Skeletal muscle tissue (tissue), 4 donors: ENCODE results near the gene EPGN. TPM values are rescaled to one million over a fixed set of nuclear protein-coding genes. Genes with fewer than 3 reads are reported as not detected.

Source experiments
- H3K27ac ChIP-seq: one replicate; pipeline ENCODE4 v1.7.0; 2013; ENCODE audit warnings: mild to moderate bottlenecking, low read depth, low read length, inconsistent platforms
- H3K27me3 ChIP-seq, 3 donors: one replicate each; pipeline ENCODE4 v1.7.0; 2013; ENCODE audit warnings: low read length in 3 of 3; ENCODE audit not compliant: control insufficient read depth in 3 of 3, insufficient read depth in 3 of 3
- H3K36me3 ChIP-seq, 3 donors: one replicate each; pipeline ENCODE4 v1.7.0; 2013; ENCODE audit warnings: low read length in 3 of 3; ENCODE audit not compliant: control insufficient read depth in 3 of 3, insufficient read depth in 3 of 3
- H3K4me1 ChIP-seq, 3 donors: one replicate each; pipeline ENCODE4 v1.7.0; 2013; ENCODE audit warnings: low read length in 3 of 3, mild to moderate bottlenecking in 3 of 3; ENCODE audit not compliant: control insufficient read depth in 3 of 3, insufficient read depth in 3 of 3
- H3K4me3 ChIP-seq, 3 donors: one replicate each; pipeline ENCODE4 v1.7.0; 2013; ENCODE audit warnings: low read length in 3 of 3
- H3K9ac ChIP-seq, 3 donors: one replicate each; pipeline ENCODE4 v1.7.0; 2013; ENCODE audit warnings: low read length in 3 of 3, mild to moderate bottlenecking in 3 of 3, moderate library complexity in 2 of 3, low read depth in 1 of 3
- H3K9me3 ChIP-seq, 3 donors: one replicate each; pipeline ENCODE4 v1.7.0; 2013; ENCODE audit warnings: low read length in 3 of 3; ENCODE audit not compliant: control insufficient read depth in 3 of 3
- total RNA-seq: library from RNA; depleted of rRNA; stranded (reverse); fragments of >200 nt; gene quantifications from one replicate; pipeline ENCODE4 v1.2.3, GENCODE V29; 2014
- donor health status: Osteomylitis.

The EPGN gene
- total RNA-seq, 1 donor from 2014 or later: 0.52 TPM

DNA sequence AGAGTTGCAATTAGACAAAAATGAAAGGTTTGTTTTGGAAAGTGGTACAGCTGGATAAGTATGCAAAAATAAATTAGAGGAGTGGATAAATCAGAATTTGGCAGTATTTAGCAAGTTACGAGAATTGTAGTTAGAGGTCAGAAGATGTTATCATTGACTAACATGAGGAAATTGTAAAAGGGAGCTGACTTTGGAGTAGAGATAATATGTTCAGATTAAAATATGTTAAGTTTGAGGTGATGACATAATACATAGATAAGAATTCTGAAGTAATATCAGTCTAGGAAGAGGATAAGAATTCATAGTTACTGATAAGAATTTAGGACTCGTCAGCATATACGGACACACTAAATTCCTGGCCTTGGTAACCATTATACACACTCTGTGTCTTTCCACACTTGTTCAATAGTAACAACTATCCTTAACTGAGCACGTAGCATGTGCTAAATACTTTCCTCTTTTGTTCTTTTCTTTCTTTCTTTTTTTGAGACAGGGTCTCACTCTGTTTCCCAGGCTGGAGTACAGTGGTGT lies 4.1 kb upstream of the EPGN start:
- no peaks in the 10 kb centered on the region for H3K36me3 ChIP-seq
- H3K4me3 ChIP-seq: no peak overlapping the region
- H3K9ac ChIP-seq: no peak overlapping the region
- H3K27me3 ChIP-seq: no peaks in the 10 kb centered on the region
- H3K4me1 ChIP-seq: no peaks in the 10 kb centered on the region
- H3K27ac ChIP-seq: no peak overlapping the region
- H3K9me3 ChIP-seq: no peaks in the 10 kb centered on the region

- no peak overlapping the region for H3K9ac ChIP-seq
- no peaks in the 10 kb centered on the region for H3K4me1 ChIP-seq
- H3K9me3 ChIP-seq: no peaks in the 10 kb centered on the region
- no peaks in the 10 kb centered on the region for H3K27me3 ChIP-seq
- no peak overlapping the region for H3K27ac ChIP-seq
- no peaks in the 10 kb centered on the region for H3K36me3 ChIP-seq
- H3K4me3 ChIP-seq: no peak overlapping the region
Measured at GRCh38 chr4:74305000-74305399, 3.3 kb upstream of the EPGN start.

- Histone ChIP-seq H3K27me3 (no peaks in the 10 kb centered on the region), H3K36me3 (no peaks in the 10 kb centered on the region), H3K27ac (no peak overlapping the region), H3K4me1 (no peaks in the 10 kb centered on the region), H3K9me3 (no peaks in the 10 kb centered on the region), H3K9ac (no peak overlapping the region), H3K4me3 (no peak overlapping the region)
Measured at GRCh38 chr4:74307170-74307569, 1.1 kb upstream of the EPGN start.

- Histone ChIP-seq H3K27me3 (no peaks in the 10 kb centered on the region), H3K9ac (no peak overlapping the region), H3K36me3 (no peaks in the 10 kb centered on the region), H3K4me1 (no peaks in the 10 kb centered on the region), H3K9me3 (no peaks in the 10 kb centered on the region), H3K27ac (no peak overlapping the region), H3K4me3 (no peak overlapping the region)
Measured at GRCh38 chr4:74309223-74309622, 953 bp downstream of the EPGN start.

DNA sequence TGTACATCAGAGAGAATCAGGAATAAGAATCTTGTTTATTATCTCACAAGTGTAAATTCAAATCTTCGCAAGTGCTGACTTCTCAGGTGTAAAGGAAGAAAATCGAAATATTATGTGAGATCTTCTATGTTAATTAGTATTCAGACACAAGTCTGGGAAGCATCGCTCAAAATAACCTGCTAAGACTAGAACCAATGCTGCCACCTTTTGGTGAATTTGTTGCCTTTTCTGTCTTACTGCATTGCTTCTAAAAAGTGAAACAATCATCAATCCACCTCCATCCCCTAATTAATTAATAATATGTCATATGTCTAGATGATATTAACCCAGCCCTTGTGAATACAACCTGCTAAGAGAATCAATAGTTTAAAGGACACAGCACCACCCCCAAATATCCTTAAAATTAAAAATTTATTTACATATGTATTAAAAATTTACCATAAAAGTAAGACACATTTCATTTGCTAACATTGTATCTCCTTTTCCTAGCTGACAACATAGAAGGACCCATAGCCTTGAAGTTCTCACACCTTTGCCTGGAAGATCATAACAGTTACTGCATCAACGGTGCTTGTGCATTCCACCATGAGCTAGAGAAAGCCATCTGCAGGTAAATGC lies 3.5 kb downstream of the EPGN start:
- Histone ChIP-seq H3K4me1 (no peaks in the 10 kb centered on the region), H3K9ac (no peak overlapping the region), H3K27me3 (no peaks in the 10 kb centered on the region), H3K27ac (no peak overlapping the region), H3K4me3 (no peak overlapping the region), H3K36me3 (no peaks in the 10 kb centered on the region), H3K9me3 (no peaks in the 10 kb centered on the region)

DNA sequence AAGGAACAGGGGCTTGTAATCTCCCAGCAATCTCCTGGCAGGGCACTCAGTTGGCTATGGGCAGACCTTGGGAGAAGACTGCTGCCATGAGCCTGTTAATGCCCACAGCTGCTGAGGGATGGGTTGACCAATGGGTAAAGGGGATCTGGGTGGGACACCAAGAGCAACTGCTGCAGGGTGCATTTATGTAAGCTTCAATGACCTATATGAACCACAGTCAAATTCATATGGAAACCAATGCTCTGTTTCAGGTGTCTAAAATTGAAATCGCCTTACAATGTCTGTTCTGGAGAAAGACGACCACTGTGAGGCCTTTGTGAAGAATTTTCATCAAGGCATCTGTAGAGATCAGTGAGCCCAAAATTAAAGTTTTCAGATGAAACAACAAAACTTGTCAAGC lies 6.1 kb downstream of the EPGN start:
- Histone ChIP-seq H3K27ac (no peak overlapping the region), H3K4me1 (no peaks in the 10 kb centered on the region), H3K27me3 (no peaks in the 10 kb centered on the region), H3K9ac (no peak overlapping the region), H3K4me3 (no peak overlapping the region), H3K9me3 (no peaks in the 10 kb centered on the region), H3K36me3 (no peaks in the 10 kb centered on the region)

DNA sequence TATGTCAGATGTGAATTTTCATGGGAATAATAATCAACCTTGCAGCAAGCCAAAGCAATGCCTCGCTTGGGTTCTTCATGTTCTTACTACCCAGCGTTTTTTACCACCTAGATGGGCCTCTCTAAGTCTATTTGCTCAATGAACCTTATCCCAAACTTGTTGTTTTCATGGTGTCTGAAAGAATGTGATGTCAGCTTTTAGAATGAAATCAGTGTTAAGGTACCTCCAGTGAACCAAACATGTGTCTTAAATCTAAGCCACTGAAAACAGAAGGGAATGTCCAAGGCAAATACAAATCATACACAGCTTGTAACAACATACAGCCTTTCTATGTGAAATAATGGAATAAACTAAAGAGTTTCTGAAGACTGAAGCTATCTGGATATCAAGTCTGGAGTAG lies 6.7 kb downstream of the EPGN start:
- Histone ChIP-seq H3K27me3 (no peaks in the 10 kb centered on the region), H3K4me1 (no peaks in the 10 kb centered on the region), H3K9ac (no peak overlapping the region), H3K4me3 (no peak overlapping the region), H3K36me3 (no peaks in the 10 kb centered on the region), H3K27ac (no peak overlapping the region), H3K9me3 (no peaks in the 10 kb centered on the region)

- no peaks in the 10 kb centered on the region for H3K9me3 ChIP-seq
- H3K27ac ChIP-seq: no peak overlapping the region
- H3K36me3 ChIP-seq: no peaks in the 10 kb centered on the region
- H3K4me3 ChIP-seq: no peak overlapping the region
- H3K9ac ChIP-seq: no peak overlapping the region
- H3K27me3 ChIP-seq: no peaks in the 10 kb centered on the region
- H3K4me1 ChIP-seq: no peaks in the 10 kb centered on the region
Measured at GRCh38 chr4:74315376-74315775, 7.1 kb downstream of the EPGN start.

GRCh38 chr4:74316397-74316796 lies 8.1 kb downstream of the EPGN start:
- H3K4me1 ChIP-seq: no peaks in the 10 kb centered on the region
- no peak overlapping the region for H3K9ac ChIP-seq
- H3K4me3 ChIP-seq: no peak overlapping the region
- H3K36me3 ChIP-seq: no peaks in the 10 kb centered on the region
- no peaks in the 10 kb centered on the region for H3K9me3 ChIP-seq
- no peak overlapping the region for H3K27ac ChIP-seq
- peaks cover 0 to 3% (median 0%) of the 10 kb centered on the region in 3 donors for H3K27me3 ChIP-seq

DNA sequence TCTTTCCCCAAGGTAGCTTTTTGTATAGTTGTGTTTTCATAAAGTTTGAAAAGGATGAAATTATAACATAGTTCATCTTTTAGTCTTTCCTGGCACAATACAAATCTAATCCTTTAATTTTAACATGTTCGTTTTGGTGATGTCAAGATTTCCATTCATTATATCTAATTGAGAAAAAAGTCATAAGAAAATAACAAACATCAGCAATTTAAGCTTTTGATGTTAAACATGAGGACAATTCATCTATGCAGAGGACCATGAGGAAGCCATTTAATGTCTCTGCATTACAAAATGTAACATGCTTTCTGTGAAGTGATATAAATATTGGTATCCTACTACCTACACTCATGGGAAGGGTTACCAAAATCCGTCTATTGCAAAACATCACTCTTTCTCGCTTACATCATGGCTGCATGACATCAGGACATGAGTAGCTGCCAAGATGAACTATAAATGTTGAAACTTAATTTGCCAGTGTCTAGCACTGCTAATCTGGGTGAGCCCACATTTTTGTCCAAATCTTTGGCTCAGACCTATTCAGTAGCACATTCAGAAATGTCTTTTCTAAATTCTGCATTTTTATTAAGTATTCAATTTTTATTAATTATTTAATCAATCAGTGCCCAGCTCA lies 9.5 kb downstream of the EPGN start:
- no peaks in the 10 kb centered on the region for H3K4me1 ChIP-seq
- H3K27me3 ChIP-seq: peaks cover 0 to 3% (median 0%) of the 10 kb centered on the region in 3 donors
- H3K36me3 ChIP-seq: no peaks in the 10 kb centered on the region
- no peaks in the 10 kb centered on the region for H3K9me3 ChIP-seq
- no peak overlapping the region for H3K9ac ChIP-seq
- no peak overlapping the region for H3K27ac ChIP-seq
- no peak overlapping the region for H3K4me3 ChIP-seq
